Liver (tissue), 3 donors: Measurements from ENCODE around the gene BLOC1S3.

Experiments
- ATF3 ChIP-seq: IDR thresholded peaks from 2 replicates; pipeline ENCODE4 v1.6.1; 2016; ENCODE audit warnings: antibody characterized with exemption
- CTCF ChIP-seq: fragments of 150-350 bp; IDR thresholded peaks from 2 replicates; pipeline ENCODE4 v1.5.1; 2017; ENCODE audit warnings: improper control_type of control experiment, low read depth, low read length; ENCODE audit not compliant: missing input control
- FOXA1 ChIP-seq: IDR thresholded peaks from 2 replicates; pipeline ENCODE4 v1.6.1; 2016; ENCODE audit warnings: antibody characterized with exemption
- FOXA2 ChIP-seq: IDR thresholded peaks from 2 replicates; pipeline ENCODE4 v1.6.1; 2016; ENCODE audit warnings: antibody characterized with exemption
- HNF4A ChIP-seq, 2 donors: conservative IDR thresholded peaks; 2 replicates each; pipeline ENCODE4 v1.6.1; 2016; ENCODE audit warnings: antibody characterized with exemption in 2 of 2, mild to moderate bottlenecking in 2 of 2
- JUND ChIP-seq, 2 donors: IDR thresholded peaks; 2 replicates each; pipeline ENCODE4 v1.6.1; 2016; ENCODE audit warnings: antibody characterized with exemption in 2 of 2
- NR2F2 ChIP-seq: IDR thresholded peaks from 2 replicates; pipeline ENCODE4 v1.6.1; 2016; ENCODE audit warnings: antibody characterized with exemption
- RAD21 ChIP-seq, 2 donors: IDR thresholded peaks; 2 replicates each; pipeline ENCODE4 v1.6.1; 2016; ENCODE audit warnings: antibody characterized with exemption in 2 of 2, mild to moderate bottlenecking in 2 of 2
- REST ChIP-seq: IDR thresholded peaks from 2 replicates; pipeline ENCODE4 v1.6.1; 2016; ENCODE audit warnings: antibody characterized with exemption, mild to moderate bottlenecking
- RXRA ChIP-seq, 2 donors: IDR thresholded peaks; 2 replicates each; pipeline ENCODE4 v1.6.1; 2017 to 2018; ENCODE audit warnings: antibody characterized with exemption in 2 of 2, mild to moderate bottlenecking in 1 of 2
- SP1 ChIP-seq: IDR thresholded peaks from 2 replicates; pipeline ENCODE4 v1.6.1; 2018; ENCODE audit warnings: antibody characterized with exemption, mild to moderate bottlenecking
- TAF1 ChIP-seq: conservative IDR thresholded peaks from 2 replicates; pipeline ENCODE4 v1.6.1; 2016; ENCODE audit warnings: antibody characterized with exemption, mild to moderate bottlenecking
- YY1 ChIP-seq: IDR thresholded peaks from 2 replicates; pipeline ENCODE4 v1.6.1; 2016; ENCODE audit warnings: antibody characterized with exemption, mild to moderate bottlenecking
- ZBTB33 ChIP-seq: IDR thresholded peaks from 2 replicates; pipeline ENCODE4 v1.6.1; 2016; ENCODE audit warnings: antibody characterized with exemption
- donor health status: healthy.
- donor health status: healthy.

GRCh38 chr19:45152504-45153338, 25.9 kb upstream of the BLOC1S3 start:
- TF ChIP-seq CTCF (no peak), YY1 (no peak), TAF1 (no peak), SP1 (no peak), REST (no peak), FOXA1 (no peak), RXRA (IDR thresholded peaks at IDR 0.05) (no peak), ZBTB33 (no peak), ATF3 (no peak), JUND (IDR thresholded peaks at IDR 0.05) (no peak), NR2F2 (no peak), FOXA2 (no peak), RAD21 (IDR thresholded peaks at IDR 0.05) (no peak), HNF4A (conservative IDR thresholded peaks at IDR 0.05) (no peak)
